DMS79 treated with DMSO at 0.1 percent for 48 hours (cell line): ENCODE measurements around the gene PLEKHG2.

Experiments
- DNase-seq: peaks from one replicate; lab custom pipeline; 2025; lab: John Stamatoyannopoulos, UW

The PLEKHG2 gene

DNA sequence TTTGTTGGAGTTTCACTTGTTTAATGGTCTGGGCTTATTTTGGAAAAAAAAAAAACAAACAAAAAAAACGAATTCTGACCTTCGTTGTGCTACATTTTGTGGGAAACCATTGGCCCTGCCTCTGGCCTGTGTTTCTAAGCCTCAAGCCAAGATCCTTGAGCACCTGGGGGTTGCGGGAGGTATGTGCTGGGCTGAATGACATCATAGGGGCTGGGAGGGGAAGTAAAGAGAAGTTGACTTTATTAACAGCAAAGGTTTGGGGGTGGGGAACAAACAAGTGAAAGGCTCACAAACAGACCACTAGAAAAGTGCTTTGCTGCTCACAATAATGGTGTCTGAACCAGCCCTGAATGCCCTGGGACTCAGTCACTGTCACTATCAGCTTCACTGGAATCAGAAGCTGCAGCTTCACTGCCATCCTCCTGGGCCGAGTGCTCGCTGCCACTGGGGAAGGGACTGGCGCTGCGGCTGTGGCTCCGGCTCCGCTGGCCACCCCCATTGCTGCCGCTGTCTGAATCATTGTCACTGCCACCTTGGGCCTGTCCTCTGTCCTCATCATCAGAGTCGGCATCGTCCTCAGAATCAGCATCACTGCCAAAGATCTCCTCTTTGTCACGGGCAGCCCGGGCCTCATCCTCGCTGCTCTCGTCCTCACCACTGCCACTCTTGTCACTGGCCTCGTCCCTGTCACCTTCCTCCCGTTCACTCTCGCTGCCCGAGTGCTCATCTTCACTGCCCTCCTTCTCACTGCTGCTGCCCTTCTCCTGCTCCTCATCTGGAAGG, 26.6 kb upstream of the PLEKHG2 start:
- DNase-seq = no peak

DNA sequence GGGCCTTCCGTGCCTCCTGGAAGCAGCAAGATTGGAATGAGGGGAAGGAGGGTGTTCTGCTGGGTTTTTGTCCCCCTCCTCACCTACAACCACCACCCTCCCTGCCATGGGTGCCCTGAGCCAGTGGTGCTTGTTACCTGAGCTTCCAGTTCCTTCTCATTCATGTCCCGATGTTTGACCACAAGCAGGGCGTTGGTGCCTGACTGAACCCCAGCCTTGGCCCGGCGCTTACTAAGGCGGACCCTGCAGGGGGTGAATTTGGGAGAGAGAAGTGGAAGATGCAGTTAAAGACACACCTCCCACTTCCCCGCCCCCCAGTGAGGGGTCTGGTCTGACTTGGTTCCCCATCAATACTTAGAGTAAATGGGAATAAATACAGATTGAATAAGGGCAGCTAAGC, 25.9 kb upstream of the PLEKHG2 start:
- DNase-seq = no peak

DNA sequence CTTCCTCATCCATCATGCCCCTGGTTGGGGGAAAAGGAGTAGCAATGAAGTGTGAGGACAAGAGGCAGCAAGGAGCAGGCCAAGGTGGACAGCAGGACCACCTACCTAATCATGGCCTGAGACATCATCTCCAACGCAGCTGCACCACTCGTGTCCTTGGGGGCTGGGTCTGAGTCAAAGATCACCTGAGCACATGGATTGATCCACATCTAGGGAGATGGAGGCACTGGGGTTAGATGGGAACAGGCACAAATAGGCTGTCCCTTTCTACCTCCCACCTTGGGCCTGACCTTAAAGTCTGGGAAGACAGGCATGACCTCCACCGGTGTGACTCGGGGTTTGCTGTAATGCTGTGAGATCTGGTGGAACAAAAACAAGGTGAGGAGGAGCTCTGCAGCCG, 23.8 kb upstream of the PLEKHG2 start:
- no peak for DNase-seq

DNA sequence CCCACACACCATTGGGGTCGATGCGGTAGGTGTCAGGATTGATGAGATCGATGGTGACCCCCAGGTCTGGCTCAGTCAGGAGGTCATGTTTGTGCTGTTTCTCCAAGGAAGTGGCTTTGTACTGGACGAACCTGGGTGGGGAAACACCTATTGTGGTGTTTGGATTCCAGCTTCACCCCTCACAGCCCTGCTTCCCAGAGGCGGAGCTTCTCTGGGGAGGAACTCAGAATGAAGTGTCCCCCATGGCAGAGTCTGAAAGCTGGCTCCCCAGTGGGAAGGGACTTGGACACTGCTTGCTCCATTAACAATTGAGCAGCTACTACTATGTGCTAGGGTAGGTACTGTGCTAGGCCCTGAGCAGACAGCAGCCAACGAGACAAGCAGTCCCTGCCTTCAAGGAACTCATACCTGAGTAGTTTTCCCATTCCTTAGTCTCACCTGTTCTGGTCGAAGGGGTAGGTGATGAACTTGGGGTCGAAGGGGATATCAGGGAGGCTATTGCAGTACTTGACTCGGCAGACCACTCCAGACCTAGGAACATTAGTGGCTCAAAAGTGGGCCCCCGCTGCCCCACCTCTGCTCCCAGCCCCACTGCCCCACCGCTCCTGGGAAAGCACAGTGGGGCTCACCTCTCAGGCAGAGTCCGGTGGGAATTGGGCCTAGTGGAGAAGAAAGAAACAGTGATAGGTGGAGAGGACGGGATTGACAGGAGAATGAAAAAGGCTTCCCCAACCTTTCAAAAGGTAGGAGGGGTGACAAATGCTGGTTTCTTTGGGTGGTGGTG, 22.6 kb upstream of the PLEKHG2 start:
- DNase-seq = no peak

DNA sequence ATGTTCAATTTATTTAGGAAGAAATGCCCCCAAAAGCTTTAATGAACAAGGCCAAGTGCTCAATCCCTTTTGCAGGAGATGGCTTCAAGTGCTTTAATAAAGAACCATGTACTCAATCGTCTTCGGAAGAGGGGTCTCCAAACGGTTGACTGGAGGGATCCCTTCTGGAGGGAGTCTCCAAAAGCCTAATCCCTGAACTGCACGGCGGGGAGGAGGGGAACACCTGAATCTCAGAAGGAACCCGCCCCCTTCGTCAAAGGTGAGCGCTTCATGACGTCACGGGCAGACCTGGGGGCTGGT, 22.1 kb upstream of the PLEKHG2 start:
- DNase-seq = no peak

DNA sequence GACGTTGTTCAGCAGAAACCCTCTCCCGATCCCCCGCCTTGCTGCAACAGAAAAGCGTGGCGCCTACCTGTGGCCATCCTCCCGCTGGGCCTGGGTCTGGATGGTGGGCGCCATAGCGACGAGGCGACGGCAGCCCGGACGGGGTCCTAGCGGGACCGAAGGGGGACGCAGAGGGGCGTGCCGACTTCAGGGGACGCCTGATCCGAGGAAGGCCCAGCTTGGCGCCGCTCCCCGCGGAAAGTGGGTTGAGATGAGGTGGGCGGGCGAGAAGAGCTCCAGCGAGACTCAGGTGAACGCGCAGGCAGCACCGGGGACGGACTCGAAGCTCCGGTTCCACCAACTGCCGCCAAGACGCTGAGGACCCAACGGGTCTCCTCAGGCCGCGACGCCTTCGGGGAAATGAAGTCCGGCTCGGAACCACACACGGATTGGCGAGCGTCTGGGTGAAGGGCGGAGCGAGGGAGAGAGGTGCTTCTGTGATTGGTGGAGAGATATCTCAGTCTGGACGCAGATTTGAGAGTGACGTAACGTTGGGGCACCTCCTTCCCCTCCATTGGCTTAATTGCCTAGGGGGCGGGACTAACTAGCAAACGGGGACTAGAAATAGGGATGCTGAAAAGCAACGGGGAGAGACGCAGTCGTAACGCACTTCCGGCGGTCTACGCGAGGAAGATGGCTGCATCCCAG, 21.6 kb upstream of the PLEKHG2 start, which contains the start of the genes MED29 and PAF1:
MED29 (plus strand) TSS at position 628 of the 687 bp plus-strand sequence; CDS start at position 673, 45 bp downstream.
PAF1 (minus strand) TSS at position 356 of the 687 bp plus-strand sequence; CDS start at position 114, 242 bp downstream.
- peak; percentile 99 for DNase-seq

DNA sequence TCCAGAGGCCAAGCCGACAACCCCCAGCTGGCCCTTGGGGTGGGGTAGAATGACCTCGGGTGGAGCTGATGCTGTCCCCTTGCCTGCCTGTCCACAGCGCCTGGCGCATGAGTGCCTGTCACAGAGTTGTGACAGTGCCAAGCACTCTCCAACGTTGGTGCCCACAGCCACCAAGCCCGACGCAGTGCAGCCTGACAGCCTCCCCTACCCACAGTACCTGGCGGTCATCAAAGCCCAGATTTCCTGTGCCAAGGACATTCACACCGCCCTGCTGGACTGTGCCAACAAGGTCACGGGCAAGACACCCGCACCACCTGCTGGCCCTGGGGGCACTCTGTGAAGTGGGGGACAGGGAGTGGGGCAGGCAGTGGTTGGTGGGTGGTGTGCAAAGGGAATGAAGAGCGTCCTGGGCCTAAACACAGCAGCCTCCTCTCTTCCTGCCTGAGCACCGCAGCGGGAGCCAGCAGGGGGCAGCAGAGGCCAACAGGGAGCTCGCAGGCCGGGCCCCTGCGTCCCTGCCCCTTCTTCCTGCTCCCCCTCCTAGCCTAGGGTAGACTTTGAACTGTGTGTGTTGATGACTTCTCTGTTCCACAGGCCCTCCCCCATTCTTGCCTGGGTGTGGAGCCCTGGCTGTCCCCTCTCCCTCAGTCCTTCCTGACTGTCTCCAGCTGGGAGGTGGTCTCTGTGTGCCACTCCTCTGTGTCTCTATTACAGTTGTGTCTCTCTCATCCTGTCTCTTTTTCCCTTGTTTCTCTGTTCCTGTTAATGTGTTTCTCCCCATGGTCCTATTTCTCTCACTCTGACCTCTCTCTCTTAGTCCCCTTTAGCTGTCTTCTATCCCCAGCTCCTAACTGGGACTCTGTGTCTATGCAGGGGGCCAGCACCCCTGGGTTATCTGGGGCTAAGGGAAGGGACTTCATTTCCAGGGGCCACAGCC, 14.8 kb upstream of the PLEKHG2 start:
- peak; percentile 40 for DNase-seq

DNA sequence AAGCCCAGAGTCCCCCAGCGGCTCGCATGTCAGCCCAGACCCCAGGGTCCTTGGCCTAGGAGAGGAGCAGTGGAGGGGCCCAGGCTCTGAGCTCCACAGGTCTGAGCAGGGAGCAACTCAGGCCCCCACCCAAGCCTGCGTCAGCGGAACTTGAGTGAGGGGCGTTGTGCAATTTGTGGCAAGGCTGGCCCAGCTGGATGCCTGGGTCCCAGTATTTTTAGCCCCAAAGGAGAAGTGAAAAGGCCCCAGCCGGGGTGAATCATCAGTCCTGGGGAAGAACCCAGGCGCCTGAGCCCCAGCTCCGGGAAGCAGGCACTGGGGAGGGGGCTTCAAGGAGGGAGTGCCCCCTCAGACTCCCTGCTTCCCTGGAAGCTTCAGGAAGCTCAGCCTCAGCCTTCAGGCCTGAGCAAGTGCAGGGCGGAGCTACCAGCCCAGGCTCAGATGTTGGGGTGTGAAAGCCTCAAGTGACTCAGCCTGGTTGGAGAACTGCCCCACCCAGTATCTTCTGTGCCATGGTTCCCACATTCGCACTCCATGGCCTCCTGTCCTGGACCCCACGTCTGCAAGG, 14.1 kb upstream of the PLEKHG2 start:
- DNase-seq = no peak

DNA sequence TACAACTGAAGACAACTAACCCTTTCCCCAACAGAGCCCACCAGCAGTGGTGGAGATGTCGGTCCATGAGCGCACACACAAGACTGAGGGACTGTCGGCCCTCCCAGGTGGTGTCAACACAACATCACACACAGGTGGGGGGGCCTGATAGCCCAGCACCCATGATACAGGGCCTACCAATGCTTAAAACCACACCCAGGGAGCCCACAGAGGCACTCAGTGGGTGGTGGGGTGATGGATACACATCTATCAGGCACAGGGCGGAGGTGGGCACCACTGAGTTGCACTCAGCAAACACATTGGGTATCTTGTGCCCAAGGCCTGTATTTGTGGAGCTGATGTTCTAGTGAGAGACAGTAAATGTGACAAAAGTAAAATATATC, 12.8 kb upstream of the PLEKHG2 start:
- DNase-seq = no peak

DNA sequence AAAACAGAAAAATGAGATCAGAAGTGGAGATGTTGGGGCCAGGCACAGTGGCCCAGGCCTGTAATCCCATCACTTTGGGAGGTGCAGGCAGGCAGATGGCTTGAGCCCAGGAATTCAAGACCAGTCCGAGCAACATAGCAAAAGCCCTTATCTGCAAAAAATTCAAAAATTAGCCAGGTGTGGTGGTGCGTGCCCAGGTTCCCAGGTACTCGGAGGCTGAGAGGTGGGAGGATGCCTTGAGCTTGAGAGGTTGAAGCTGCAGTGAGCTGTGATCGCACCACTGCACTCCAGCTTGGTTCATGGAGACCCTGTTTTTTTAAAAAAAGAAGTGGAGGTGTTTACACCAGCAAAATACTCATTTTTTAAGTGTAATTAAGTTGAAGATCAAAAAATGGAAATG, 12.4 kb upstream of the PLEKHG2 start:
- DNase-seq = no peak

DNA sequence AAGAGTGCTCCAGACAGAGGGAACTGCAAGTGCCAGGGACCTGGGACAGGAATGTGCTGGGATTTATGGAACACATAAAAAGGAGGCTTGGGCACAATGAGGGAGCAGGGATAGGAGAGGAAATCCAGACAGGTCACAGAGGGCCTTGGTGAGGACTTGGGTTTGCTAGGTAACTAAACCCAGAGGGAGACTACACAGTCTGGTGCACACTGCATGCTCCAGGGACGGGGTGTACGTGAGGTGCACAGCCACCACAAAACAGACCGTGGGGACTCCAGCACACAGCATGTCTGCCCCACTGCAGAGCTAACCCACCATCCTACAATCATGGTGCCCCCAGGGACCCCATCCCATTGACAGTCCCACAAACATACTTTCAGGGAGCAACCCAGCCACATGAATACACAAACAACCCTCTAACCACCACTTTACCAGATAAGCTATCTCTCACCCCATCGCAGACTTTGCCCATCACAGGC, 11.4 kb upstream of the PLEKHG2 start:
- DNase-seq = no peak

DNA sequence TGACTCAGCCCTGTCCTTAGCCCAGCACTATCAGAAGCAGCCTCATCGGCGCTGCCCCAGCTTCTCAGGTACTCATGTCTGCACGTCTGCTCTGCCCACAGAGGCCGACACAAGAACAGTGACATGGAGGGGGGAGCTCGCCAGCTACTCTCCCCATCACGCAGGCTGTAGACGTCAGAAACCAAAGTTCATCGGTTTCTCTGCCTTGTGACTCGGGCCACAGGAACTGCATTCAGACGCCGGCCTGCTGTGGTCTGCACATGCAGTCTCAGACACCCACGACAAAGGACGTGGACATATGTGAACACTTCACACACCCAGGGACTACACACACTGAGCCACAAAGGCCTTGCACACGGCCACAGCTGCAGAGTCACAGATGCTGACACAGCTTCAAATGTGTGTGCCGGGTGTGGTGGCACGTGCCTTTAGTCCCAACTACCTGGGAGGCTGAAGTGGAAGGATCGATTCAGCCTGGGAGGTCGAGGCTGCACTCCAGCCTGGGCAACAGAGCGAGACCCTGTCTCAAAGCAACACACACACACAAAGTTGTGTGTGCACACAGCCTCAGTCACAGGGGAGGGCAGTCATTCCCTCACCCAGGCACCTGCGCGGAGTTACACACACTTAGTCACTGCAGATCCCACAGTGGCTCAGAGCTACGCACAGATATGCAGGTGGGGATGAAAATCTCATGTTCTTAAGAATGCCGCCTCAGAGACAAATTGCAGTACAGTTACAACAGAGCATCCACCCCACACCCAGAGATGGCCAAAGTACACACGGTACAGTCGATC, 10.7 kb upstream of the PLEKHG2 start:
- DNase-seq = no peak

DNA sequence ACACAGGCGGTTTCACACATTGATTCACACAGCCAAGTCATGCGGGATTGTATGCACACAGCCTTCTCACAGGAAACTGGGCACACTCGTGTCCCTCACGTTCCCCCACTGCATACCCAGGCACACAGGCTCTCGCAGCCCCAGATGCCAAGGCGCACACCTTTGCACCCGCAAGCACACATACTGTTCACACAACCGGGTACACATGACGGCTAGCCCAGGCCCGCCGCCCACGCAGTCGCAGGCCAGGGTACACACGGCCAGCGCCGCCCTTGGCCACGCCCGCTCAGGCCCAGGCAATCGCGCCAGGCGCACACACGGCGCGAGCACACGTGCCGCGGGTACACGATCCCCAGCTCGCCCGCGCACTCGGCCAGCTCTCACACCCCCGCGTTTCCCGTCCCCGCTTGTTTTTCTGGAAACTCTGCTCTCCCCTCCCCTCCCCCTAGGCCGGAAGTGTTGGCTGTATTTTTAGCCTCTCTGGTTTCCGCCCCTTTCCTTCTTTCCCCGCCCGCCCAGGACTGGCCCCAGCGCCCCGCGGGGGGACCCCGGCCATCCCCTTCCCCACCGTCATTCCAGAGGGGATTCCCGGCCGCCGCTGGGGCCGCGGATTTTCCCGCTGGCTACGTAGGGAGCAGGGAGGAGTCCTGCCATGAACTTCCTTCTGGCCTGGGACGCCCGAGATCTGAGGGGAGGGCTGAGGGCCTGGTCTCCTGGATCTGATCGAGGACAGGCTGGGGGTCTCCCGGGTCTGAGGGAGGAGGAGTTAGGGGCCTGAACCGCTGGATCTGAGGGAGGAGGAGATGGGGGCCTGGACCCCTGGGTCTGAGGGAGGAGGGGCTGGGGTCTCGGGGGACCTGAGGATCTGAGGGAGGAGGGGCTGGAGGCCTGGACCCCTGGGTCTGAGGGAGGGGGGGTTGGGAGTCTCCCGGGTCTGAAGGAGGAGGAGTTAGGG, 9.8 kb upstream of the PLEKHG2 start:
- DNase-seq = peak; percentile 59

DNA sequence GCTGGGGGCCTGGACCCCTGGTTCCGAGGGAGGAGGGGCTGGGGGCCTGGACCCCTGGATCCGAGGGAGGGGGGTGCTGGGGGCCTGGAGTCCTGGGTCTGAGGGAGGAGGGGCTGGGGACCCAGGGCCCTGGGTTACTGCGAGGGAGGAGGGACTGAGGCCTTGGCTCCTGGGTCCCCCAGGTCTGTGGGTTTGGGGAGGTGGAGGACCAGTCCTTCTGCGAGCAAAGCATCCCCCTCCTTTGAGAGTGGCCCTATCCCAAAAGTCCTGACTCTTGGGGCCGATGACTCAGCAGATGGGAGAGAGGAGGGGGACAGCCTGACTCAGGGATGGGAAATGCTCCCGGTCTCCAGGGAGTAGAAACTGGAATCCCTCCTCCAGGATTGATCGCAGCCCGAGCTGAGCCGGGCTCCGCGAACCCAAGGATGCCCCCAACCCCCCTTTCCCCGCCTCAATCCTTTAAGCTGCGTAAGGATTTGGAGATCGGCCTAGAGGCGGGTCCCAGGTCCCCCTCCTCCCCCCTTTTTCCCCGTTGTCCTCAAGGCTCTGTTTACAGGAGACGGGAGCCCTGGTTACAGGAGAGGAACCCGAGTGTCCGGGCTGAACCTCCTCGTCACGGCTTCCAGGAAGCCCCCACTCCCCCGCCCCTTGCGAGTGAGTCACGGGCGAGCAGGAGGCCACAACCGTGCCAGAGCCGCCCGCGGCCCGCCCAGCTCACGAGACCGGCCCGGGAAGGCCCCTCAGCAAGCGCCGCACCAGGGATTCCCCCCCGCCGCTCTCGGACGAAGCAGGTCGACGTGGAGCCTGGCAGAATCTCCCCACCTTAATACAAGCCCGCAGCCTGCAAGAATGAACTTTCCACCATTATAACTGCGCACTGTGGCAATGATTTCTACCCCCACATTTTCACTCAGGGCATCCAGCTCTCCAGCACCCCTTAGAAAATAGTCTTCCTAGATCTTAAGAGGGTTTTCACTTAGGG, 8.8 kb upstream of the PLEKHG2 start:
- peak; percentile 91 for DNase-seq

DNA sequence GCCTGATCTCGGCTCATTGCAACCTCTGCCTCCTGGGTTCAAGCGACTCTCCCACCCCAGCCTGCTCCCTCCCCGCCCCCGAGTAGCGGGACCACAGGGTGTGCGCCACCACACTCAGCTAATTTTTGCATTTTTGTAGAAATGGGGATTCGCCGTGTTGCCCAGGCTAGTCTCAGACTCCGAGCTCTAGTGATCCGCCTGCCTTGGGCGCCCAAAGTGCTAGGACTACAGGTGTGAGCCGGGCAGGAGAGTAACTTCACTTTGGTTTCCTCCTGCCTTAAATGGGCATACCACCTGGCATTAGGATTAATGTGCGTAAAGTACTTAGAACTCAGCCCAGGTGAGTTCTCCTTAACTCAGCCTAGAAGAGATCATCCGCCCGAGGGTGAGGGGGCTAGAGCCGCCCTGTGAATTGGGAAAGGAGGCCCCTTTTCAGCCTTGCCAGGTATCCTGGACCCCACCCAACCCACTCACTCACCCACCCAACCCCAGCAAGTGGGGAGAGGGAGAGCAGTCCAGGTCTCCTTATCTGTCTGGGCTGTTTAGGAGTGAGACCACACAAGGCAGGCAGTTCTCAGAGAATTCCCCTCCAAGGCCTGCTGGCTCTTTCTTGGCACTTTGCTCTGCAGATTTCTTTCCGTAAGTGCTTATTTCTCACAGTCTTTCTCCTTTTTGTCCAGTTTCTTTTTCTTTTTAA, 7.1 kb upstream of the PLEKHG2 start:
- DNase-seq = no peak

DNA sequence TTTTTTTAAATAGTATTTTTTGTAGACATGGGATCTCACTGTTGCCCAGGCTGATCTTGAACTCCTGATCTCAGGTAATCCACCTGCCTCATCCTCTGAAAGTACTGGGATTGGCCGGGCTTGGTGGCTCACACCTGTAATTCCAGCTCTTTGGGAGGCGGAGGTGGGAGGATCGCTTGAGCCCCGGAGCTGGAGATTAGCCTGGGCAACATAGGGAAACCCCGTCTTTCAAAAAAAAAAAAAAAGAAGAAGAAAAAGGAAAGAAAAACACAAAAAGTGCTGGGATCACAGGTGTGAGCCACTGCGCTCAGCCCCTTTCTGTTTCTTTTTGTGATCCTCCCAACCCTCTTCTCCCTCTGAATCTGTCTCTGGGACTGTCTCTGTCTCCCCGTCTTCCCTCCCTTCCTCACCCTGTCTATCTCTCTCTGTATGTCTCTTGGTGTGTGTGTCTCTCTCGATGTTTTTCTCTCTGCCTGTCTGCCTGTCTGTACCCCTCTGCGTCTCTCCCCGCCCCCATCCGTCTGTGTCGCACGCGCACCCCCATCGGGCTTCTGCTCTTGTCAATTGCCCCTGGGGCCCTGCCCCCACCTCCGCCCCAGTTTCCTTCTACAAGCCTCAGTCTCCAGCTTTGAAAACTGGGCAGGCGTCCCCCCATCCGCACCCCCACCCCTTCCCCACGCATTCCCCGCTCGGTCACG, 6.4 kb upstream of the PLEKHG2 start:
- no peak for DNase-seq
